Measurements from ENCODE around the gene STS. TPM values are rescaled to one million over a fixed set of nuclear protein-coding genes. Genes with fewer than 3 reads are reported as not detected.

Gene STS
- total and polyA plus RNA-seq, 10 of the 15 experiments (the other 5 are each of a cell fraction or from before 2014, with no cell fraction given): 1.6 to 19.4 (median 4.7) TPM

DNA sequence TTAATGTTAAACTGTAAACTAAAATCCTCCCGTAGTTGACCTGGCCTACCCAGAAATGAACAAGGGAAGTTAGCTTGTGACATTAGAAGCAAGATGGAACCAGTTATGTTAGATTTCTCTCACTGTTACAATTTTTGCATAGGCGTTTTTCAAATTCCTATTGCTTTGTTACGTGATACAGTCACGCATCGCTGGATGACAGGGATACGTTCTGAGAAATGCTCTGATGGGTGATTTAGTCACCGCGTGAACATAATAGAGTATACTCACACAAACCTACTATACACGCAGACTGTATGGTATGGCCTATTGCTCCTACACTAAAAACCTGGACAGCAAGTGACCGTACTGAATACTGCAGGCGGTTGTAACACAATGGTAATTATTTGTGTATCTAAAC is 47.1 kb downstream of the STS start:
- BruUV-seq (replicated peaks): no TSS peak
- WGBS (ENCODE audit: insufficient coverage, insufficient replicate concordance, low lambda C conversion rate, missing lambda C conversion rate): 95% methylated on average over 11 of the region's 11 CpGs
- no peak for TF ChIP-seq RELA (IDR thresholded peaks at IDR 0.05; ENCODE audit: borderline replicate concordance, partially characterized antibody)
- TF ChIP-seq MYC (IDR thresholded peaks at IDR 0.05; ENCODE audit: insufficient read depth, insufficient read length, insufficient replicate concordance, low read length, severe bottlenecking): no peak
- no peak for TF ChIP-seq USF2 (IDR thresholded peaks at IDR 0.05; ENCODE audit: borderline replicate concordance, low read depth, low read length)
- no peak for TF ChIP-seq FOS (IDR thresholded peaks at IDR 0.05; ENCODE audit: borderline replicate concordance, extremely low read depth, insufficient read length)
- TF ChIP-seq, protein P1, sequence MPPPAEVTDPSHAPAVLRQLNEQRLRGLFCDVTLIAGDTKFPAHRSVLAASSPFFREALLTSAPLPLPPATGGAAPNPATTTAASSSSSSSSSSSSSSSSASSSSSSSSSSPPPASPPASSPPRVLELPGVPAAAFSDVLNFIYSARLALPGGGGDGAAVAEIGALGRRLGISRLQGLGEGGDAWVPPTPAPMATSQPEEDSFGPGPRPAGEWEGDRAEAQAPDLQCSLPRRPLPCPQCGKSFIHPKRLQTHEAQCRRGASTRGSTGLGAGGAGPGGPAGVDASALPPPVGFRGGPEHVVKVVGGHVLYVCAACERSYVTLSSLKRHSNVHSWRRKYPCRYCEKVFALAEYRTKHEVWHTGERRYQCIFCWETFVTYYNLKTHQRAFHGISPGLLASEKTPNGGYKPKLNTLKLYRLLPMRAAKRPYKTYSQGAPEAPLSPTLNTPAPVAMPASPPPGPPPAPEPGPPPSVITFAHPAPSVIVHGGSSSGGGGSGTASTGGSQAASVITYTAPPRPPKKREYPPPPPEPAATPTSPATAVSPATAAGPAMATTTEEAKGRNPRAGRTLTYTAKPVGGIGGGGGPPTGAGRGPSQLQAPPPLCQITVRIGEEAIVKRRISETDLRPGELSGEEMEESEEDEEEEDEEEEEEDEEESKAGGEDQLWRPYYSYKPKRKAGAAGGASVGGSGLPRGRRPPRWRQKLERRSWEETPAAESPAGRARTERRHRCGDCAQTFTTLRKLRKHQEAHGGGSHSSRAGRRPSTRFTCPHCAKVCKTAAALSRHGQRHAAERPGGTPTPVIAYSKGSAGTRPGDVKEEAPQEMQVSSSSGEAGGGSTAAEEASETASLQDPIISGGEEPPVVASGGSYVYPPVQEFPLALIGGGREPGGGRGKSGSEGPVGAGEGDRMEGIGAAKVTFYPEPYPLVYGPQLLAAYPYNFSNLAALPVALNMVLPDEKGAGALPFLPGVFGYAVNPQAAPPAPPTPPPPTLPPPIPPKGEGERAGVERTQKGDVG (CRISPR knock-in tag; IDR thresholded peaks at IDR 0.05): no peak
- no peak for TF ChIP-seq PRDM15 (CRISPR knock-in tag; IDR thresholded peaks at IDR 0.05)
- TF ChIP-seq PAX5 (IDR thresholded peaks at IDR 0.05; ENCODE audit: borderline replicate concordance, low read depth, low read length): no peak
- TF ChIP-seq GABPA (IDR thresholded peaks at IDR 0.05; ENCODE audit: low read depth): no peak
- TF ChIP-seq KLF5 (IDR thresholded peaks at IDR 0.05; ENCODE audit: partially characterized antibody): no peak
- TF ChIP-seq MEF2A (IDR thresholded peaks at IDR 0.05; ENCODE audit: insufficient read depth, low read depth, low read length): no peak
- no peak for TF ChIP-seq STAT3 (IDR thresholded peaks at IDR 0.05; ENCODE audit: low read depth, low read length)
- SMC1A ChIA-PET (ENCODE audit: uncharacterized antibody, unreplicated experiment): no interaction called here
- RAD21 ChIA-PET (ENCODE audit: unreplicated experiment): interaction anchor here (0.9 kb wide), 1 partner anchor 91 kb away, joined by 3 read pairs; no protein-coding TSS in a partner anchor
- DNase-seq (ENCODE audit: low read depth, low spot score) (no peak), FAIRE-seq (no peak), ATAC-seq (no peak)
- no peak overlapping the region for H3K4me2 ChIP-seq (ENCODE audit: control insufficient read depth, insufficient read depth)
- intact Hi-C loops (cut with micrococcal nuclease; ENCODE audit: unreplicated experiment) (no loop called here), in situ Hi-C loops (cut with MboI) (no loop called here)
- no peak overlapping the region for H3K27ac ChIP-seq (ENCODE audit: control insufficient read depth, insufficient read depth)
- no peaks in the 10 kb centered on the region for H3K9me3 ChIP-seq (replicated peaks; ENCODE audit: control insufficient read depth, insufficient read depth, low read length)
- no peaks in the 10 kb centered on the region for H4K20me1 ChIP-seq (ENCODE audit: control insufficient read depth, insufficient read depth)
- H3K4me3 ChIP-seq: no peak overlapping the region
- POLR2A ChIA-PET: no interaction called here
- no peak overlapping the region for H3K9ac ChIP-seq (ENCODE audit: control insufficient read depth, insufficient read depth, low read length)
- H3K36me3 ChIP-seq (ENCODE audit: control insufficient read depth in 2 of 2, insufficient read depth in 2 of 2, low read length in 1 of 2): no peaks in the 10 kb centered on the region; a peak in 1 of 4 replicates
- no peak overlapping the region for H2AFZ ChIP-seq (ENCODE audit: control insufficient read depth, low read depth, low read length)
- no peaks in the 10 kb centered on the region for H3K4me1 ChIP-seq (ENCODE audit: control insufficient read depth, insufficient read depth, low read length)
- H3K79me2 ChIP-seq (ENCODE audit: control insufficient read depth, insufficient read depth, low read length): no peaks in the 10 kb centered on the region
- no peaks in the 10 kb centered on the region for H3K27me3 ChIP-seq (replicated peaks in 1 of 2; ENCODE audit: control insufficient read depth in 2 of 2, insufficient read depth in 2 of 2, low read length in 1 of 2)
- CTCF ChIA-PET: no interaction called here

Measured in GM12878 (cell line).